Esophagus muscularis mucosa (tissue), 3 donors: ENCODE results near the gene MSI2.

Experiments
- POLR2A ChIP-seq: fragments of 450-650 bp; IDR thresholded peaks from one replicate; pipeline ENCODE4 v1.6.1; 2017; ENCODE audit warnings: antibody characterized with exemption, moderate library complexity, mild to moderate bottlenecking, low read depth
- POLR2AphosphoS5 ChIP-seq, 2 donors: sonication (generic); formaldehyde crosslinking; IDR thresholded peaks; one replicate each; pipeline ENCODE4 v1.6.1; 2017; ENCODE audit warnings: antibody characterized with exemption in 2 of 2
- TF ChIP-seq, protein P1 (sequence below), 3 experiments: fragments of 200-600 bp in 2 of 3; fragments of 450-650 bp in 1 of 3; sonication (generic) in 2 of 3; IDR thresholded peaks; one replicate each; pipeline ENCODE4 v1.5.1; 2017 to 2019; ENCODE audit warnings: antibody characterized with exemption in 3 of 3, mild to moderate bottlenecking in 2 of 3, moderate library complexity in 1 of 3

DNA sequence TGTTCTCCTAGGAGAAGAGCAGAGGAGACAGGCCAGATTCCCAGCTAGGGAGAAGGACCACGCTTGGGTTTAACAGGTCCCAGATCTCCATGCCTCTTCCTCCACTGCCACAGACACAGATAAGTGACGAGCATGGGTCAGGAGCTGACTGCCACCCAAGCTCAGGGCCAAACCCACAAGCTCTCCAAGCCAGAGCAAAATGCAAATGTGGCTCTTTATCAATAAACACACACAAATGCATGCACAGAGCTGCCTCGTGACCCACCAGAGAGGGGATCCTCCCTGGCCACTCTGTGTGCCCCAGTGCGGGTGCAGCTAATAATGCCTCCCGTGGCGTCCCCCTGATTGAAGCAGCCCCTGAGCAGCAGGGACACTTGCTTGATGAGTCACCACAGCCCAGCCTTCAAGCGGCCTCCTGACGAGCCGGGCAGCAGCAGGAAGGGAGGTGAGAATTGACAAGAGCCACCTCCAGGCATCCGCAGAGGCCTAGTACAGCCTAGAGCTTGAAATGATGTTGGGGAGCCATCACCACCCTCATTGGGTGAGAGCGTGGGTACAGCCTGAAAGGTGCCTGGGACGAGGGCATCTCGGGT, 344.9 kb downstream of the MSI2 start:
- TF ChIP-seq, protein P1, sequence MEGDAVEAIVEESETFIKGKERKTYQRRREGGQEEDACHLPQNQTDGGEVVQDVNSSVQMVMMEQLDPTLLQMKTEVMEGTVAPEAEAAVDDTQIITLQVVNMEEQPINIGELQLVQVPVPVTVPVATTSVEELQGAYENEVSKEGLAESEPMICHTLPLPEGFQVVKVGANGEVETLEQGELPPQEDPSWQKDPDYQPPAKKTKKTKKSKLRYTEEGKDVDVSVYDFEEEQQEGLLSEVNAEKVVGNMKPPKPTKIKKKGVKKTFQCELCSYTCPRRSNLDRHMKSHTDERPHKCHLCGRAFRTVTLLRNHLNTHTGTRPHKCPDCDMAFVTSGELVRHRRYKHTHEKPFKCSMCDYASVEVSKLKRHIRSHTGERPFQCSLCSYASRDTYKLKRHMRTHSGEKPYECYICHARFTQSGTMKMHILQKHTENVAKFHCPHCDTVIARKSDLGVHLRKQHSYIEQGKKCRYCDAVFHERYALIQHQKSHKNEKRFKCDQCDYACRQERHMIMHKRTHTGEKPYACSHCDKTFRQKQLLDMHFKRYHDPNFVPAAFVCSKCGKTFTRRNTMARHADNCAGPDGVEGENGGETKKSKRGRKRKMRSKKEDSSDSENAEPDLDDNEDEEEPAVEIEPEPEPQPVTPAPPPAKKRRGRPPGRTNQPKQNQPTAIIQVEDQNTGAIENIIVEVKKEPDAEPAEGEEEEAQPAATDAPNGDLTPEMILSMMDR (IDR thresholded peaks at IDR 0.05), result no peak
- TF ChIP-seq POLR2A (no peak), POLR2AphosphoS5 (IDR thresholded peaks at IDR 0.05) (no peak)
